Daoy (cell line): ENCODE measurements around the gene CACNB2. TPM values are rescaled to one million over a fixed set of nuclear protein-coding genes. Genes with fewer than 3 reads are reported as not detected.
"Not testable (repeated sequence)": the region's sequence is repeated elsewhere in the genome, so short reads cannot be mapped to it uniquely, and the experiment has no call there.

Experiments
- DNase-seq: peaks from one replicate; pipeline ENCODE4 v3.0.0-alpha.2; 2015; ENCODE audit warnings: low read depth
- total RNA-seq: library from RNA; depleted of rRNA; stranded (reverse); fragments of >200 nt; shearing (Covaris generic); gene quantifications from 2 replicates; pipeline ENCODE4 v1.2.3, GENCODE V29; 2014

Gene CACNB2
- total RNA-seq, 1 experiment from 2014 or later: 0.06 TPM

- peak; percentile 13 for DNase-seq
Measured at GRCh38 chr10:18400201-18400905, 260.1 kb downstream of the CACNB2 start.

- no peak for DNase-seq
Measured at GRCh38 chr10:18400906-18401245, 260.7 kb downstream of the CACNB2 start.

- DNase-seq: no peak
Measured at GRCh38 chr10:18401416-18402195, 261.4 kb downstream of the CACNB2 start.

GRCh38 chr10:18402853-18403252, 262.6 kb downstream of the CACNB2 start:
- DNase-seq: no peak

- no peak for DNase-seq
Measured at GRCh38 chr10:18404530-18404929, 264.3 kb downstream of the CACNB2 start.

- no peak for DNase-seq
Measured at GRCh38 chr10:18406136-18406535, 265.9 kb downstream of the CACNB2 start.

GRCh38 chr10:18409599-18410397, 269.6 kb downstream of the CACNB2 start:
- DNase-seq: no peak

- no peak for DNase-seq
Measured at GRCh38 chr10:18414061-18414460, 273.8 kb downstream of the CACNB2 start.

- no peak for DNase-seq
Measured at GRCh38 chr10:18417950-18418527, 277.8 kb downstream of the CACNB2 start.

GRCh38 chr10:18418541-18419215, 278.5 kb downstream of the CACNB2 start:
- no peak for DNase-seq

- no peak for DNase-seq
Measured at GRCh38 chr10:18419945-18420344, 279.7 kb downstream of the CACNB2 start.

- no peak for DNase-seq
Measured at GRCh38 chr10:18421726-18422293, 281.6 kb downstream of the CACNB2 start.

- no peak for DNase-seq
Measured at GRCh38 chr10:18423058-18423637, 282.9 kb downstream of the CACNB2 start.

- no peak for DNase-seq
Measured at GRCh38 chr10:18424200-18424599, 284.0 kb downstream of the CACNB2 start.

- peak; percentile 1 for DNase-seq
Measured at GRCh38 chr10:18429335-18429734, 289.1 kb downstream of the CACNB2 start.

GRCh38 chr10:18436902-18437301, 296.7 kb downstream of the CACNB2 start:
- no peak for DNase-seq

GRCh38 chr10:18437486-18437885, 297.3 kb downstream of the CACNB2 start:
- DNase-seq: peak; percentile 1

GRCh38 chr10:18438361-18439126, 298.3 kb downstream of the CACNB2 start:
- DNase-seq: no peak

GRCh38 chr10:18439601-18440000, 299.4 kb downstream of the CACNB2 start:
- no peak for DNase-seq

- not testable (repeated sequence) for DNase-seq
Measured at GRCh38 chr10:18445635-18446034, 305.4 kb downstream of the CACNB2 start.
